GM18519 (cell line): ENCODE data around the gene SKIC8.
"Not testable (repeated sequence)": the region's sequence is repeated elsewhere in the genome, so short reads cannot be mapped to it uniquely, and the experiment has no call there.

Experiments
- ATAC-seq: cut with Tn5 transposase; IDR thresholded peaks from one replicate; pipeline ENCODE4 v1.9.1; 2021; ENCODE audit warnings: mild to moderate bottlenecking, moderate library complexity; ENCODE audit not compliant: unreplicated experiment, low FRiP score

The SKIC8 gene

GRCh38 chr15:78263351-78263781 is 36.0 kb downstream of the SKIC8 start:
- no peak for ATAC-seq

GRCh38 chr15:78261062-78261461 is 38.3 kb downstream of the SKIC8 start:
- no peak for ATAC-seq

- no peak for ATAC-seq
Measured at GRCh38 chr15:78260489-78260888, 38.9 kb downstream of the SKIC8 start.

GRCh38 chr15:78259232-78259631 is 40.2 kb downstream of the SKIC8 start:
- ATAC-seq, result no peak

- ATAC-seq, result no peak
Measured at GRCh38 chr15:78257681-78258080, 41.7 kb downstream of the SKIC8 start.

- no peak for ATAC-seq
Measured at GRCh38 chr15:78256044-78256437, 43.4 kb downstream of the SKIC8 start.

GRCh38 chr15:78255421-78256043 is 43.9 kb downstream of the SKIC8 start:
- no peak for ATAC-seq

GRCh38 chr15:78251136-78251535 is 48.3 kb downstream of the SKIC8 start:
- no peak for ATAC-seq

GRCh38 chr15:78249131-78249530 is 50.3 kb downstream of the SKIC8 start:
- ATAC-seq, result no peak

- no peak for ATAC-seq
Measured at GRCh38 chr15:78247911-78248310, 51.5 kb downstream of the SKIC8 start.

- not testable (repeated sequence) for ATAC-seq
Measured at GRCh38 chr15:78245976-78246620, 53.3 kb downstream of the SKIC8 start.

- ATAC-seq, result not testable (repeated sequence)
Measured at GRCh38 chr15:78245392-78245791, 54.0 kb downstream of the SKIC8 start.

- no peak for ATAC-seq
Measured at GRCh38 chr15:78244893-78245292, 54.5 kb downstream of the SKIC8 start.

- ATAC-seq, result no peak
Measured at GRCh38 chr15:78244101-78244500, 55.3 kb downstream of the SKIC8 start.

GRCh38 chr15:78243491-78243941 is 55.9 kb downstream of the SKIC8 start:
- no peak for ATAC-seq

GRCh38 chr15:78243058-78243457 is 56.4 kb downstream of the SKIC8 start:
- ATAC-seq, result no peak

GRCh38 chr15:78242128-78242527 is 57.3 kb downstream of the SKIC8 start:
- ATAC-seq, result no peak

- ATAC-seq, result no peak
Measured at GRCh38 chr15:78241017-78241416, 58.4 kb downstream of the SKIC8 start.

GRCh38 chr15:78239811-78240210 is 59.6 kb downstream of the SKIC8 start:
- no peak for ATAC-seq

- ATAC-seq, result no peak
Measured at GRCh38 chr15:78237146-78237545, 62.3 kb downstream of the SKIC8 start.

GRCh38 chr15:78236491-78236890 is 62.9 kb downstream of the SKIC8 start:
- ATAC-seq, result no peak

GRCh38 chr15:78234515-78235040 is 64.8 kb downstream of the SKIC8 start, which contains the start of gene ACSBG1:
Gene ACSBG1, minus strand, starts transcription at chr15:78234565. Its CDS starts 64 bp downstream, at chr15:78234501.
- no peak for ATAC-seq
